ENCODE data around the gene ATAD3C.
"Not testable (repeated sequence)": the region's sequence is repeated elsewhere in the genome, so short reads cannot be mapped to it uniquely, and the experiment has no call there.

ATAD3C gene

DNA sequence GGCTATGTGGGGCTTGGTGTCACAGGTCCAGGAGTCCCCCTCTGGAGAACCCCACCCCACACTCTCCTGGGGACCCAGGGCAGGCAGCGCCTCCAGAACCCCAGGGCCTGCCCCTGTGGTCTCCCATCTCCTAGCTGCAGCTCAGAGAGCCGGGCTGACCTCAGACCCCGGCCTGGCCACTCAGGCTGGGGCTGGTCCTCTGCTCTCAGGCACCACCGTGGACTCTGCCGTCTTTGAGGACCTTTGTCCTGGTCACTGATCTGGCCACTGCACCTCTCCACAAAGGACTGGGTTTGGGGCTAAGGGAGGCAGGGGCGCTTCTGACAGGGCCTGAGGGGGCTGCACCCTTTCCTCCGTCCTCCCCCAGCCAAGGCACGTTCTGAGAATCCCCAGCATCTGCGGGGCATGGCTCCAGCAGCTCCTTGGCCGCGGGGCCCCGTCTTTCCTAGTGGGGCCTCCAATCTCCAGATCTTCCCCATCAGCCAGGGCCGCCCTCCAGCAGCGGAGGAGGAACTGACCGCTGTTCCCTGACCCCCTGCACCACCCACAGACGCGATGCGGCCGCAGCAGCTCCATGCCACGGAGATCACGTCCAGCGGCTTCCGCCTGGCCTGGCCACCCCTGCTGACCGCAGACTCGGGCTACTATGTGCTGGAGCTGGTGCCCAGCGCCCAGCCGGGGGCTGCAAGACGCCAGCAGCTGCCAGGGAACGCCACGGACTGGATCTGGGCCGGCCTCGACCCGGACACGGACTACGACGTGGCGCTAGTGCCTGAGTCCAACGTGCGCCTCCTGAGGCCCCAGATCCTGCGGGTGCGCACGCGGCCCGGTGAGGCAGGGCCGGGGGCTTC is 10.7 kb upstream of the ATAD3C start:
- Histone ChIP-seq H3K9me3 (ENCODE audit: control insufficient read depth, low read length) (no peaks in the 10 kb centered on the region), H3K36me3 (ENCODE audit: control insufficient read depth, insufficient read depth, low read length) (peaks cover 9% of the 10 kb centered on the region), H3K4me3 (ENCODE audit: extremely low read depth, insufficient read depth, low read length, poor library complexity, severe bottlenecking) (no peak overlapping the region), H3K4me1 (ENCODE audit: control insufficient read depth, insufficient read depth, low read length, poor library complexity, severe bottlenecking) (peaks cover 38% of the 10 kb centered on the region), H3K27ac (ENCODE audit: low read depth, low read length, severe bottlenecking) (no peak overlapping the region)
- WGBS, 2 experiments (ENCODE audit: insufficient coverage in 2 of 2), result 94 to 97% methylated on average over 42 to 45 of the region's 45 CpGs

DNA sequence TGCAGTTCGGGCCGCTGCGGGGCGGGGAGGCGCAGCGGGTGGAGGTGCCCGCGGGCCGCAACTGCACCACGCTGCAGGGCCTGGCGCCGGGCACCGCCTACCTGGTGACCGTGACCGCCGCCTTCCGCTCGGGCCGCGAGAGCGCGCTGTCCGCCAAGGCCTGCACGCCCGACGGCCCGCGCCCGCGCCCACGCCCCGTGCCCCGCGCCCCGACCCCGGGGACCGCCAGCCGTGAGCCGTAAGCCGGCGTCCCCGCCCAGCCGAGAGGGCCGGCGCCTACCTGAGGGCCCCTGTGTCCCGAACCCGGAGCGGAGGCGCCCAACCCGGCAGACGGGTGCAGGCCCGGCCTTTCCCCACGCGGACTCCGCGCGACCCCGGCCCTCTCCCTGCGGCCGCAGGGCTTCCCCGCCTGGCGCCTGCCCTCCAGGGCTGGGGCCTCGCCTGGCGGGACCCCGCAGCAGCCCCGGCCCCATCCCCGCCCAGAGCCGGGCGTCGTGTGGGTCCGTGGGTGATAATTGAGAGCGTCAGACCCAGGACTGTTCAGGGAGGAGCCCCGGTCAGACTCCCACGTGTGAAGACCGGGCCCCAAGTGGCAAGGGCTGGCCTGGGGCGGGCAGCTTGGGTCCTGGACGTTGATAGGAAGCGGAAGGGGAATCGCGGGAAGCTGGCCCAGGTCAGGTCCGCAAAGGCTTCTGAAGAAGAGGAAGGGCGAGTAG is 9.8 kb upstream of the ATAD3C start:
- H3K27ac ChIP-seq (ENCODE audit: low read depth, low read length, severe bottlenecking), result no peak overlapping the region
- 96 to 97% methylated on average over 62 to 71 of the region's 82 CpGs for WGBS, 2 experiments (ENCODE audit: insufficient coverage in 2 of 2)
- peaks cover 30% of the 10 kb centered on the region for H3K4me1 ChIP-seq (ENCODE audit: control insufficient read depth, insufficient read depth, low read length, poor library complexity, severe bottlenecking)
- peaks cover 9% of the 10 kb centered on the region for H3K36me3 ChIP-seq (ENCODE audit: control insufficient read depth, insufficient read depth, low read length)
- no peaks in the 10 kb centered on the region for H3K9me3 ChIP-seq (ENCODE audit: control insufficient read depth, low read length)
- no peak overlapping the region for H3K4me3 ChIP-seq (ENCODE audit: extremely low read depth, insufficient read depth, low read length, poor library complexity, severe bottlenecking)

DNA sequence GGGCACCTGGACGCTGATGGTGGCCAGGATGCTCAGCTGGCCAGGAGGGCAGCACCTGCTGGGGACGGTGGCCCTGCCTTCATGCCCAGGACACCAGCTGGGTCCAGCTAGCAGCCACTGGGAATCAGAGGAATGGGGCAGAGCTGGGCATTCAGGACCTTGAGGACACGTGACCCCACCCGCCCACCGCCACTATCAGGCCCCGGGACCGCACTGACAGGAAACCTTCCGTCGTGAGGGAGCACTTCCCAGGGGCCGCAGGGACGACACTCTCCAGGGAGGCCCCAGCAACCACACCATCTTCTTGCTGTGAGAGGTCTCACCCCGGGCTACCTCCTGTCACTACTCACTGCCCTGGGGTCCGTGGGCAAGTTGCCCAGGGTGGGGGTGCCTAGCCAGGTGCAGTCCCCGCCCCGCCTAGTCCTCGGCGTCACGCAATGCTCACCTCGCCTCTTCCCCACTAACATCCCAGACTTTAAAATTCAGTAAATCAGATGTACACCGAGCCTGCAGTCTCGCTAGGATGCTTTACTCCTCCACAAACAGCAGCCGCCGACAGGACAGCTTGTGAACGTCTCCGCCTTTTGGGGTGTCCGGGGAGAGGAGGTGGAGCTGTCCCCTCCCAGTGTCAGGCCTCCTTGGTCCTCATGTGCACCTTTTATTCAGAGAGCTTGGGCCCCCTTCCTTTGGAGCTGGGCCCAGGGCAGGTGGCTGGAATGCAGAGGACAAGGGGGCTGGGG is 9.1 kb upstream of the ATAD3C start:
- Histone ChIP-seq H3K27ac (ENCODE audit: low read depth, low read length, severe bottlenecking) (no peak overlapping the region), H3K4me1 (ENCODE audit: control insufficient read depth, insufficient read depth, low read length, poor library complexity, severe bottlenecking) (peaks cover 24% of the 10 kb centered on the region), H3K36me3 (ENCODE audit: control insufficient read depth, insufficient read depth, low read length) (peaks cover 9% of the 10 kb centered on the region), H3K4me3 (ENCODE audit: extremely low read depth, insufficient read depth, low read length, poor library complexity, severe bottlenecking) (no peak overlapping the region), H3K9me3 (ENCODE audit: control insufficient read depth, low read length) (no peaks in the 10 kb centered on the region)
- WGBS, 2 experiments (ENCODE audit: insufficient coverage in 2 of 2), result 92 to 99% methylated on average over 18 to 22 of the region's 26 CpGs

DNA sequence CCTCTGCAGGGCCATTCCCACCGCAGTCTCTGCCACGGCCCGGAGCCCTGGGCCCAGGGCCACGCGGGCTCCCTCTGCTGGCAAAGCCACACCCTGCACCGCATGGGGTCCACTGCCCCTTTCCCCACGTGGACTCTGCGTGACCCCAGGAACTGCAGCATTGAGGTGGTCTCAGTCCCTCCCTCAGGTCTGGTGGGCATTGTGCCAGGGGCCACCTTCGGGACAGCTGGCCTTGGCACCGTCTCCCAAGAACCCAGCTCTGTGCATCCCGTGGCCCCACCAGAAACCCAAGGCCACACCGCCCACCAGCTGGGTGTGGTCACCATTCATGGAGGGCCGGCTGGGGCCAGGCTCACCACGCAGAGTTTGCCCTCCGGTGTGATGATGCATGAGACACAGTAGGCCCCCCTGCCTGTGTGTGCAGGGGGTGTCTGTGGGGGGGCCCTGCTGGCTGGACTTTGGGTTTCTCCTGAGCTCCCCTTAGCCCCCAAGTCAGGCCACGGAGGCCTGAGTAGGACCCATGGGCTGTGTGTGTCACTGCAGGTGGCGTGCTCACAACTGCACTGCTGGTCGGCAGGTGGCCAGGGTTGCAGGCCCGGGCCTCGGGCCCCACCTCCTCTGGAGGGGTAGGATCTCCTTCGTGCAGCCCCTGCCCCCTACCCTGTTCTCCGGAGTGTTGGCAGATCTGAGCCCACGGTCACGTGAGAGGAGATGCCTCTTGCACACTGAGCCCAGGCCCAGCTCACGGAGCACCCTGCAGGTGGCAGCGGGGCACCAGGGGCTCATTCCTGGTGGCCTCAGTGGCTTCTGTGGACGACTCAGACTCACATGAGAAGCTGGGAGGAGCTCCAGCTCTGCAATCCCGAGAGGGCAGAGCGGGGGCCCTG is 8.2 kb upstream of the ATAD3C start:
- 82 to 86% methylated on average over 24 to 26 of the region's 29 CpGs for WGBS, 2 experiments (ENCODE audit: insufficient coverage in 2 of 2)
- Histone ChIP-seq H3K9me3 (ENCODE audit: control insufficient read depth, low read length) (no peaks in the 10 kb centered on the region), H3K4me1 (ENCODE audit: control insufficient read depth, insufficient read depth, low read length, poor library complexity, severe bottlenecking) (peaks cover 22% of the 10 kb centered on the region), H3K4me3 (ENCODE audit: extremely low read depth, insufficient read depth, low read length, poor library complexity, severe bottlenecking) (no peak overlapping the region), H3K27ac (ENCODE audit: low read depth, low read length, severe bottlenecking) (no peak overlapping the region), H3K36me3 (ENCODE audit: control insufficient read depth, insufficient read depth, low read length) (peaks cover 9% of the 10 kb centered on the region)

DNA sequence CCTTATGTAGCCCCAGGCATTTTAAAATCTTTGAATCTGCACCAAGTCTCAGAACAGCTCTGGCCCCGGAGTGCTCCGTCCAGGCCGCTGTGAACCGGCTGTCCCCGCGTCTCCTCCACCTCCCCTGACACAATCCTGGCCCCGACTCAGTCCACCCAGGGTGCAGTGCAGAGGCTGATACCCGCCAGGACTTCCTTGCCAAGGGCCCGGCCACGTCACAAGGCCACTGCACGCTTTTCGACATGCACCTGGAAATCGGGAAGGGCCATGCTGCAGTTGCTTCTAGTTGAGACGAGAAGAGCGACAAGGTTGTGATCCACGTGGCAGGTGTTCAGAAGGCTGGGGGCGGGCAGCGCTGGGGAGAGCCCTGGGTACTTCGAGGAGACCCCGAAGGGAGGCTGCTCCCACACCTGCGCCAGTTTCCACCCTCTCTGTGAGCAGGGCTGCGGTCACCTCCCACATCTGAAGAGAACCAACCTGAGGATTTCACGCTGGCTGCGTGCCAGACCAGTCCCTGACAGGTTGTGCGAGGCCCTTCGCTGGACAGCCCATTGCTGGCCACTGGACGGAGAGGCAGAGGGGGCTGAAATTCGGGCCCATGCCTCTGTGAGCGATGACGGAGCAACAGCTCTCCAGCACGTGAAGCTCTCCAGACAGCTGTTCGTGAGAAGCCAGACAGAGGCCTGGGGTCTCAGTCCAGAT is 7.3 kb upstream of the ATAD3C start:
- peaks cover 9% of the 10 kb centered on the region for H3K36me3 ChIP-seq (ENCODE audit: control insufficient read depth, insufficient read depth, low read length)
- H3K27ac ChIP-seq (ENCODE audit: low read depth, low read length, severe bottlenecking), result no peak overlapping the region
- no peak overlapping the region for H3K4me3 ChIP-seq (ENCODE audit: extremely low read depth, insufficient read depth, low read length, poor library complexity, severe bottlenecking)
- no peaks in the 10 kb centered on the region for H3K9me3 ChIP-seq (ENCODE audit: control insufficient read depth, low read length)
- WGBS, 2 experiments (ENCODE audit: insufficient coverage in 2 of 2), result 96 to 97% methylated on average over 31 to 32 of the region's 32 CpGs
- H3K4me1 ChIP-seq (ENCODE audit: control insufficient read depth, insufficient read depth, low read length, poor library complexity, severe bottlenecking), result peaks cover 12% of the 10 kb centered on the region

DNA sequence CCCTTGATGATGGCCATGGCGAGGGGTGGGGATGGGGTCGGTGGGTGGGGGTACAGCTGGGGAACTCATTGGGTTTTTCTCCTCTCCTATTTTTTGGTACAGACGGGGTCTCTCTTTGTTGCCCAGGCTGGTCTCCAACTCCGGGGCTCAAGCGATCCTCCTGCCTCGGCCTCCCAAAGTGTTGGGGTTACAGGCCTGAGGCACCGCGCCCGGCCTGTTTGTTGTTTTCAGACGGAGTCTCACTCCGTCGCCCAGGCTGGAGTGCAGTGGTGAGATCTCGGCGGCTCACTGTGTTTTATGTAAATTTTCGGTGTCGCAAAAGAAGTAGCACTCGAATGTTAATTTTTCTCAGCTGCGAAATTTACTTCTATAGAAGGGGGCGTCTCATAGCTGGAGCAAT is 2.9 kb upstream of the ATAD3C start:
- WGBS, 2 experiments (ENCODE audit: insufficient coverage in 2 of 2), result 91 to 98% methylated on average over 7 of the region's 19 CpGs
- not testable (repeated sequence) for H3K4me1 ChIP-seq (ENCODE audit: control insufficient read depth, insufficient read depth, low read length, poor library complexity, severe bottlenecking); H3K9me3 ChIP-seq (ENCODE audit: control insufficient read depth, low read length); H3K27ac ChIP-seq (ENCODE audit: low read depth, low read length, severe bottlenecking); H3K4me3 ChIP-seq (ENCODE audit: extremely low read depth, insufficient read depth, low read length, poor library complexity, severe bottlenecking); H3K36me3 ChIP-seq (ENCODE audit: control insufficient read depth, insufficient read depth, low read length)

DNA sequence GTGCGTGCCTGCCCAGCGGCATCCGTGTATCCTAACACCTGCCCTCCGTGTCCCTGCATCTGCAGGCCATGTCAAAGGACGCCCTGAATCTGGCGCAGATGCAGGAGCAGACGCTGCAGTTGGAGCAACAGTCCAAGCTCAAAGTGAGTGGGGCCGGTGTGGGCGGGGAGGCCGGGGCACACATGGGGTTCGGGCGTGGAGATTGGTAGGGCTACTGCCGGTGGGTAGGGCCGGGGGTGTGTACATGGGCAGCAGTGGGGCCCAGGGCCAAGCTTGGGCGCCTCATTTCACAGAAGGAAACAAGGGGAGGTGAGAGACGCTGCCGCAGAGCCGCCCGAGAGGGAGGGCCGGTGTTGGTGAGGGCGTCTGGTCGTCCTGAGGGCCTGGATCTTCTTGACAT is 1.1 kb downstream of the ATAD3C start:
- H3K9me3 ChIP-seq (ENCODE audit: control insufficient read depth, low read length); H3K36me3 ChIP-seq (ENCODE audit: control insufficient read depth, insufficient read depth, low read length); H3K4me3 ChIP-seq (ENCODE audit: extremely low read depth, insufficient read depth, low read length, poor library complexity, severe bottlenecking); H3K27ac ChIP-seq (ENCODE audit: low read depth, low read length, severe bottlenecking); H3K4me1 ChIP-seq (ENCODE audit: control insufficient read depth, insufficient read depth, low read length, poor library complexity, severe bottlenecking): not testable (repeated sequence)
- WGBS, 2 experiments (ENCODE audit: insufficient coverage in 2 of 2), result 95 to 96% methylated on average over 10 to 16 of the region's 22 CpGs

DNA sequence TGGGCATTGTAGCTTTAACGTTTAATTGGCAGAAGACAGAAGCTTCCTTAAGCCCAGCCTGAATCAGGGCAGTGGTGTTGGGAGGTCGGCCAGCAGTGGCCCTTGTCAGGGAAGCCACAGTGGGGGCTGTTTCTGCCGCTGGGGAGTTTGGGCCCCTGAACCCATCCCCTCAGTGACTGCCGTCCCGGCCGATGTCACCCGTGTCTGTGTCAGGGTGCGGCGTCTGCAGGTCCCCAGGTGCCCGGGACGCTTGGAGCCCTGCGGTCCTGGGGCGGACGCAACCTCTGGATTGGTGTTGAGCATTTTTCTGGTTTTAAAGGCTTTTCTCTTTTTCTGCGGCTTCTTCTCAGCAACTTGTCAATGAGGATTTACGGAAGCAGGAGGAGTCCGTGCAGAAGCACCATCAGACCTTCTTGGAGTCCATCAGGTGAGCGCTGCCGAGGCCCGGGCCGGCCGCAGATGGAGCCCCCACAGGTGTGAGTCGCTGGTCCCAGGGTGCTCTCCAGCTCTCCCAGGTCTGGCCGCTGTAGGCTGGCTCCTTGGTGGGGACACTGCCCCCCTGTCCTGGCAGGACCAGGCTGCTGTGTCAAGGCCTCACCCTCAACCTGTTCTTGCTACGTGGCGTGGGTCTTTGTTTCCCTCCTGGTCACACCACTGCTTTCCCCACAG is 2.3 kb downstream of the ATAD3C start:
- 93 to 94% methylated on average over 22 to 26 of the region's 26 CpGs for WGBS, 2 experiments (ENCODE audit: insufficient coverage in 2 of 2)
- Histone ChIP-seq H3K9me3 (ENCODE audit: control insufficient read depth, low read length) (no peaks in the 10 kb centered on the region), H3K4me1 (ENCODE audit: control insufficient read depth, insufficient read depth, low read length, poor library complexity, severe bottlenecking) (no peaks in the 10 kb centered on the region), H3K36me3 (ENCODE audit: control insufficient read depth, insufficient read depth, low read length) (no peaks in the 10 kb centered on the region), H3K4me3 (ENCODE audit: extremely low read depth, insufficient read depth, low read length, poor library complexity, severe bottlenecking) (no peak overlapping the region), H3K27ac (ENCODE audit: low read depth, low read length, severe bottlenecking) (no peak overlapping the region)

DNA sequence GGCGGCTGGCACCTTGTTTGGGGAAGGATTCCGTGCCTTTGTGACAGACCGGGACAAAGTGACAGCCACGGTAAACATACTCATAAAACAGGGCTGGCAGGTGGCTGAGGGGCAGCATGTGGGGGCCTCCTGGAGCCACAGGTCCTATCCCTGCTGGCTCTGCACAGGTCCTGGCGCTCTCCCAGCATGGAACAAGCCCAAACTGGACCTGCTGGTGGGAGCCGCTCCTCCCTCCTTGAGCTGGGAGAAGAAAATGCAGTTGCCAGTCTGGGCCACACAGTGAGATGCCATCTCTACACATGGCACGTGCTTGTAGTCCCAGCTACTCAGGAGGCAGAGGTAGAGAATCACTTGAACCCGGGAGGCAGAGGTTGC is 2.9 kb downstream of the ATAD3C start:
- not testable (repeated sequence) for H3K9me3 ChIP-seq (ENCODE audit: control insufficient read depth, low read length); H3K36me3 ChIP-seq (ENCODE audit: control insufficient read depth, insufficient read depth, low read length); H3K4me1 ChIP-seq (ENCODE audit: control insufficient read depth, insufficient read depth, low read length, poor library complexity, severe bottlenecking); H3K27ac ChIP-seq (ENCODE audit: low read depth, low read length, severe bottlenecking); H3K4me3 ChIP-seq (ENCODE audit: extremely low read depth, insufficient read depth, low read length, poor library complexity, severe bottlenecking)
- 98 to 100% methylated on average over 4 to 5 of the region's 8 CpGs for WGBS, 2 experiments (ENCODE audit: insufficient coverage in 2 of 2)
